Thyroid gland (tissue), 4 donors: ENCODE measurements around the gene INO80C. TPM values are rescaled to one million over a fixed set of nuclear protein-coding genes. Genes with fewer than 3 reads are reported as not detected.

Source experiments
- DNase-seq, 2 donors: peaks; one replicate each; pipeline ENCODE4 v3.0.0-alpha.2; 2019
- H3K27ac ChIP-seq, 3 donors: fragments of 200-600 bp; sonication (generic); 1 replicate in 2 of 3; 2 replicates in 1 of 3; pipeline ENCODE4 v1.5.1; 2016 to 2019; ENCODE audit warnings: mild to moderate bottlenecking in 1 of 3, moderate library complexity in 1 of 3
- H3K27me3 ChIP-seq: fragments of 200-600 bp; sonication (generic); one replicate; pipeline ENCODE4 v1.5.1; 2019
- H3K36me3 ChIP-seq, 2 donors: fragments of 200-600 bp; sonication (generic); one replicate each; pipeline ENCODE4 v1.5.1; 2016 to 2019
- H3K4me1 ChIP-seq, 2 donors: fragments of 200-600 bp; sonication (generic); one replicate each; pipeline ENCODE4 v1.5.1; 2017 to 2019
- H3K4me3 ChIP-seq, 3 donors: fragments of 200-600 bp; sonication (generic); replicated peaks in 1 of 3; 1 replicate in 2 of 3; 2 replicates in 1 of 3; pipeline ENCODE4 v1.5.1; 2016; ENCODE audit warnings: mild to moderate bottlenecking in 1 of 3
- H3K9me3 ChIP-seq: fragments of 200-600 bp; sonication (generic); one replicate; pipeline ENCODE4 v1.5.1; 2017
- POLR2A ChIP-seq, 2 donors: fragments of 450-650 bp; IDR thresholded peaks; one replicate each; pipeline ENCODE4 v1.6.1; 2017; ENCODE audit warnings: antibody characterized with exemption in 2 of 2, mild to moderate bottlenecking in 2 of 2, moderate library complexity in 1 of 2
- WGBS, 2 donors: methylation state at CpG; one replicate each; pipeline ENCODE4 v1.1.5; 2017; 5-methylcytosine and 5-hydroxymethylcytosine counted together
- intact Hi-C: fragments of 100-400 bp; cut with DNase I; formaldehyde crosslinking; loops from one replicate; pipeline ENCODE4 v1.15.1; 2023
- total RNA-seq, 4 donors: library from RNA; depleted of rRNA; stranded (reverse); fragments of >200 nt; gene quantifications; one replicate each; pipeline ENCODE4 v1.2.3, GENCODE V29; 2016
- TF ChIP-seq, protein P1 (sequence below), 6 experiments: fragments of 200-600 bp in 3 of 6; fragments of 450-650 bp in 3 of 6; sonication (generic) in 3 of 6; IDR thresholded peaks; one replicate each; pipeline ENCODE4 v1.5.1; 2016 to 2019; ENCODE audit warnings: antibody characterized with exemption in 6 of 6, mild to moderate bottlenecking in 2 of 6, inconsistent platforms in 1 of 6, moderate library complexity in 1 of 6

The INO80C gene
- total RNA-seq, 4 donors from 2014 or later: 5.1 to 19.3 (median 8.2) TPM

DNA sequence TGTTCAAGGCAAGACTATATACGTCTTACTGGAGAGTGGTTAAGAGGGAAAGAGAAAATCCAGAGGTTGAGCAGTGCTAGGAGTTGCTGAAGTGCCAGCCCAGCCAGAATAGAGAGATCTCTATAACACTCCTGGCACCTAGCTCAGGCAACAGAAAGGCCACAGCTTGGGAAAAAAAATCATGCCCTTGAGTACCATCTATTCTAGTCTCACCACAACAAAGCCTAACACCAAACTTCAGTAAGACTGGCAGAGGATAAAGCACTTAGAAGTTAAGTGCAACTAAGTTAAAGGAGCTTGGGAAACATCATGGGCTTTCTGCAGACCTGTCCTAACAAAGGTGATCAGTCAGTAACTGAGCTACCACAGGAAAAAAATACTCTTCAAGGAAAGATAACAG is 24.2 kb downstream of the INO80C start:
- no peak overlapping the region for H3K27ac ChIP-seq
- no peak overlapping the region for H3K4me3 ChIP-seq
- no peaks in the 10 kb centered on the region for H3K9me3 ChIP-seq
- TF ChIP-seq, protein P1, sequence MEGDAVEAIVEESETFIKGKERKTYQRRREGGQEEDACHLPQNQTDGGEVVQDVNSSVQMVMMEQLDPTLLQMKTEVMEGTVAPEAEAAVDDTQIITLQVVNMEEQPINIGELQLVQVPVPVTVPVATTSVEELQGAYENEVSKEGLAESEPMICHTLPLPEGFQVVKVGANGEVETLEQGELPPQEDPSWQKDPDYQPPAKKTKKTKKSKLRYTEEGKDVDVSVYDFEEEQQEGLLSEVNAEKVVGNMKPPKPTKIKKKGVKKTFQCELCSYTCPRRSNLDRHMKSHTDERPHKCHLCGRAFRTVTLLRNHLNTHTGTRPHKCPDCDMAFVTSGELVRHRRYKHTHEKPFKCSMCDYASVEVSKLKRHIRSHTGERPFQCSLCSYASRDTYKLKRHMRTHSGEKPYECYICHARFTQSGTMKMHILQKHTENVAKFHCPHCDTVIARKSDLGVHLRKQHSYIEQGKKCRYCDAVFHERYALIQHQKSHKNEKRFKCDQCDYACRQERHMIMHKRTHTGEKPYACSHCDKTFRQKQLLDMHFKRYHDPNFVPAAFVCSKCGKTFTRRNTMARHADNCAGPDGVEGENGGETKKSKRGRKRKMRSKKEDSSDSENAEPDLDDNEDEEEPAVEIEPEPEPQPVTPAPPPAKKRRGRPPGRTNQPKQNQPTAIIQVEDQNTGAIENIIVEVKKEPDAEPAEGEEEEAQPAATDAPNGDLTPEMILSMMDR (IDR thresholded peaks at IDR 0.05): no peak
- TF ChIP-seq POLR2A (IDR thresholded peaks at IDR 0.05): no peak
- 100% methylated on average over 1 of the region's 1 CpG for WGBS, 2 donors
- no peaks in the 10 kb centered on the region for H3K27me3 ChIP-seq
- DNase-seq: no peak
- no peaks in the 10 kb centered on the region for H3K36me3 ChIP-seq
- H3K4me1 ChIP-seq: peaks cover 0 to 2% of the 10 kb centered on the region in 2 donors
- intact Hi-C loops: no loop called here

DNA sequence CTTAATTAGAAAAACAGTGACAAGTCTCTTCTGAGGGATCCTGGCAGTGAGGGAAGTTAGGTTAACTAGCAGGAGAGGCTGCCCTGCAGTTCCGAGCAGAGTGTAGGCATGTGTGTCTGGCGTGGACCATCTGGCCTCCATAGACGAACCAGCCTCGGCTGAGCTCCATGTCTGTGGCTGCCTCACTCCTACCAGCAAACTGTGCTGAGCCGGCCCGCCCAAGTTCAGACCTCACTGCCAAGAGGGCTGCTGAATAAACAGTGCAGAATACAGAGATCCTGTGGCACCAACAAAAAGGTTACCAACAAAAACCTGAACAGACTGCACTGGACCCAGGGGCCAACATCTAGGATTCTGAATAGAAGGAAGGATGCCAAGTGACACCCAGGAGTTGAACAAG is 27.3 kb downstream of the INO80C start:
- intact Hi-C loops: no loop called here
- H3K36me3 ChIP-seq: no peaks in the 10 kb centered on the region
- peaks cover 0 to 4% of the 10 kb centered on the region in 2 donors for H3K4me1 ChIP-seq
- TF ChIP-seq POLR2A (IDR thresholded peaks at IDR 0.05): no peak
- TF ChIP-seq, protein P1 (IDR thresholded peaks at IDR 0.05): no peak
- H3K4me3 ChIP-seq: no peak overlapping the region
- peak in 1 of 2 donors; percentile 39 for DNase-seq
- H3K27me3 ChIP-seq: no peaks in the 10 kb centered on the region
- no peaks in the 10 kb centered on the region for H3K9me3 ChIP-seq
- WGBS, 2 donors: 44 to 48% methylated on average over 6 of the region's 6 CpGs
- no peak overlapping the region for H3K27ac ChIP-seq

DNA sequence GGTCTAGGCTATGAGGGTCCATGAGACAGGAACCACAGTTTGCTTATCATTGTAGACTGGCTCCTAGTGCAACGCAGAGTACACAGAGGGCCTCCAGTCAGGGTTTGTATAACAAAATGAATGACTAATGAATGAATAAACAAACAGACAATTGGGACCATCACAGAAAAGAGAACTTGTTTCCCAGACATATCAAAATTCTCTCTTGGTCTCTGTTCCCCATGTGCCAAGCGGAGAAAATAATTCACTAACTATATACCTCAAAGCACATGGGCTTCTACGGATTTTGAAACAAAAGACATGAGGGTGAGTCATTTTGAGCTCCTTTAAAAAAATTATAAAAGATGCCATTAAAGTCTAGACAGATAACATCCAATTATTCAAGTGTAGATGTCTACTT is 28.0 kb downstream of the INO80C start:
- Histone ChIP-seq H3K27ac (no peak overlapping the region), H3K9me3 (no peaks in the 10 kb centered on the region), H3K4me1 (peaks cover 0 to 4% of the 10 kb centered on the region in 2 donors), H3K4me3 (no peak overlapping the region), H3K36me3 (no peaks in the 10 kb centered on the region), H3K27me3 (no peaks in the 10 kb centered on the region)
- no peak for DNase-seq
- TF ChIP-seq, protein P1 (IDR thresholded peaks at IDR 0.05): no peak
- TF ChIP-seq POLR2A (IDR thresholded peaks at IDR 0.05): no peak
- intact Hi-C loops: no loop called here
- WGBS, 2 donors: 91 to 92% methylated on average over 3 of the region's 3 CpGs

DNA sequence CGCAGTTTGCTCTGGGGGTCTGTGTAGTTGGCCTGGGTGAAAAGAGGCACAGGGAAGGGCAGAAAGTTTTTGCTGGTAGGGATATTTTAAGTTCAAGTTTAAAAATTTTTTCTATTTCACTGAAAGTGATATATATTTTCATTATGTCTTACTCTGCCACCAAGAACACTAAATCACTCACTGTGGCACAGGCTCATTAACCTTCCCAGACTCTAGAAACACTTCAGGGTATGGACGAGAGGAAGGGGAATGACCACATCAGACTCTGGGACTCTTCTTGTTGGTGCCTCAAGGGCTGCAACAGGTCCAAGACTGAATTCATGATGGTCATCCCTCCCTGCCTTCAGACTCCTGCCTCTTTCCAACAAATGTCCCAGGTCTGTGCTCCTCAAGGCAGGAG is 29.0 kb downstream of the INO80C start:
- intact Hi-C loops: no loop called here
- Histone ChIP-seq H3K36me3 (no peaks in the 10 kb centered on the region), H3K27me3 (no peaks in the 10 kb centered on the region), H3K27ac (no peak overlapping the region), H3K9me3 (no peaks in the 10 kb centered on the region), H3K4me1 (peaks cover 0 to 4% of the 10 kb centered on the region in 2 donors), H3K4me3 (no peak overlapping the region)
- DNase-seq: no peak
- no peak for TF ChIP-seq POLR2A (IDR thresholded peaks at IDR 0.05)
- TF ChIP-seq, protein P1 (IDR thresholded peaks at IDR 0.05): no peak
- WGBS, 2 donors: 100% methylated on average over 2 of the region's 2 CpGs

DNA sequence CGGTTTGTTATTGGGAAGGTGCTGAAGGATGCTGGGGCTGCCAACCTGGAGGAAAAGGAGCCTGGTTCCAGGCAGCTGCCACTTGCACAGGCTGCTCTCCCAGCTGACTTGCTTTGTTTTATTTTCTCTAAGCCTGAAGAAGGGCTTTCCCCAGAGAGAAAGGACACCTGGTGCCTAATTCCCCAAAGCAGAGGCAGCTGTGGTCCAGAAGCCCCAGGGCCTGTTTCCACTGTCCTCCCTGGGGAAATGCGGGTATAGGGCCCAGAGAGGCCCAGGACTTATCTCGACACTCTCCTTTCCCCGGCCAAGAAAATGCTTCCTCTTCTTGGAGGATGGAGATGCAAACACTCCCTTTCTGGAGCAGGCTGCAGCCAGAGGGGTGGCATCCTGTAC is 30.1 kb downstream of the INO80C start:
- no peak overlapping the region for H3K27ac ChIP-seq
- no peak for TF ChIP-seq POLR2A (IDR thresholded peaks at IDR 0.05)
- TF ChIP-seq, protein P1 (IDR thresholded peaks at IDR 0.05): no peak
- no peak overlapping the region for H3K4me3 ChIP-seq
- no peak for DNase-seq
- H3K9me3 ChIP-seq: no peaks in the 10 kb centered on the region
- no peaks in the 10 kb centered on the region for H3K27me3 ChIP-seq
- 73 to 94% methylated on average over 4 of the region's 4 CpGs for WGBS, 2 donors
- intact Hi-C loops: no loop called here
- H3K36me3 ChIP-seq: no peaks in the 10 kb centered on the region
- H3K4me1 ChIP-seq: peaks cover 0 to 4% of the 10 kb centered on the region in 2 donors
